ENCODE results near the gene DNM3. TPM values are rescaled to one million over a fixed set of nuclear protein-coding genes. Genes with fewer than 3 reads are reported as not detected.

The DNM3 gene
- total RNA-seq, 2 experiments from 2014 or later, result 1.7 to 2.2 TPM

DNA sequence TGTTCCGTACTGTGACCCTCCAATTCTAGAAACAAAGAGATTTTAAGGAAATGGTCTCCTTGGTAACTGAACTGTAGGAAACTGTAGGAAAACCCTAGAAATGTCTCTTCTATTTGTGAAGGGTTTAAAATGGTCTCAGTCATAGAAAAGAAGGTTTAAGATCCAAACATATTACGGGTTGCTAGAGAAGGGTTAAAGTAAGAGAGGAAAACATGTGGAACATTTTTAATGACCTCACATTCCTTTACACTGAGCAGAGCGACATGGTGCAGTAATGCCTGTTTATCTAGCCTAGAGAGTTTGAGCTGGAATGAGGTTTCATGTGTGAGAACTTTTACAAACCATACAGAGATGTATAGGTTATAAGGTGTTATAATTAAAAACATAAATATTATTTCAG, 542.2 kb downstream of the DNM3 start:
- no peak for ATAC-seq
- Mint-ChIP-seq H3K9me3 (ENCODE audit: low read depth) (no peaks in the 10 kb centered on the region), H3K27me3 (peaks cover 2% of the 10 kb centered on the region), H3K27ac (no peak overlapping the region), H3K4me1 (peaks cover 14% of the 10 kb centered on the region), H3K4me3 (no peak overlapping the region), H3K36me3 (peaks cover 2% of the 10 kb centered on the region)
- CTCF ChIA-PET, result interaction anchor here (1.3 kb wide), 1 partner anchor 12 kb away, joined by 3 read pairs; no protein-coding TSS in a partner anchor
- DNase-seq, result no peak

DNA sequence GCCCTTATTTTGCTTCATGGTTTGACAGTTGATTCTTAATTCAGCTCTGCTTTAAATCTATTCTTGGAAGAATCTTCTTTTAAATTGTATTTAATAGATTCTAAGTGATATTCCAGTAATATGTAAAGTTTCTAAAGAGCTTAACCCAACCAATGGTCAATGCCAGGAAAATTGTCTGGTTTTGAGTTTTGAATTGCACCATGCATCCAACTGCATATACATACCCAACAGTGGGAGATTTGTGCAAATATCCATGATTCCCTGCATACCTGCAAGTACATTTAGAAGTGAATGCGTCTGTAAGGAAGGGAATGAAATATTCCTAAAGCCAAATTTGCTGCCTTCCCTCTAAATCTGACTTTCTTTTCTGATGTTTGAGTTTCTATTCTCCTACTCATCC, 543.4 kb downstream of the DNM3 start:
- CTCF ChIA-PET, result interaction anchor here (1.3 kb wide), 1 partner anchor 11 kb away, joined by 3 read pairs; no protein-coding TSS in a partner anchor
- DNase-seq (no peak), ATAC-seq (no peak)
- Mint-ChIP-seq H3K27ac (no peak overlapping the region), H3K9me3 (ENCODE audit: low read depth) (no peaks in the 10 kb centered on the region), H3K4me3 (no peak overlapping the region), H3K36me3 (no peaks in the 10 kb centered on the region), H3K4me1 (peaks cover 14% of the 10 kb centered on the region), H3K27me3 (peaks cover 2% of the 10 kb centered on the region)

DNA sequence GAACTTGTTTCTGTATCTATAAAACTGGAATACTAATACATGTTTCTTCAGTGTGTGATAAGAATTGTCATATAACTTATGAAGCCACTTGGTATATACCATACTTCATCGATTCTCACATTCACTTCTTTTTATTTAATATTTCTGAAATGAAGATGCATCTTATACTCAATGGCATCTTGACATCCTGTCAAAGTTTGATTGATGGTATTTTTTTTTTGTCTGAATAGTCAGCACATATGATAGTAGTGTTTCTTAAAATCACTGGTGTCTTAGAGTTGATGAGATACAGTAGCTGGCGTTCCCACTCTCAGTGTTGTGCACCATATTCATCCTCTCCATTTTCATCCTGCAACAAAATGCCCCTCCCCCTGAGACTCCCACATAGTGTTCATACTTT, 544.7 kb downstream of the DNM3 start:
- Mint-ChIP-seq H3K36me3 (no peaks in the 10 kb centered on the region), H3K9me3 (ENCODE audit: low read depth) (no peaks in the 10 kb centered on the region)
- ATAC-seq, result no peak

DNA sequence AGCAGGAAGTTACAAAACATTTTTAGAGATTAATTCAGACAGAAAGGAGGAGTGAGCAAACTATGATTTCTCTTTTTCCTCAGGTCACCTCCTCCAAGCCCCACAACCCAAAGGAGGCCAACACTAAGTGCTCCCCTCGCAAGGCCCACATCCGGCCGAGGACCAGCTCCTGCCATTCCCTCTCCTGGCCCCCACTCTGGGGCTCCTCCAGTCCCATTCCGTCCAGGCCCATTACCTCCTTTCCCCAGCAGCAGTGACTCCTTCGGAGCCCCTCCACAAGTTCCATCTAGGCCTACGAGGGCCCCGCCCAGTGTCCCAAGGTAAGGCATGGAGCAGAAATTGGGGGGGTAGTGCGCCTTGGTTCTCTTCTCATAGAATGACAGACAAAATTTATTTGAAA, 547.2 kb downstream of the DNM3 start:
- Mint-ChIP-seq H3K36me3 (peaks cover 2% of the 10 kb centered on the region), H3K4me1 (peaks cover 3% of the 10 kb centered on the region), H3K9me3 (ENCODE audit: low read depth) (no peaks in the 10 kb centered on the region), H3K27me3 (peaks cover 18% of the 10 kb centered on the region), H3K4me3 (no peak overlapping the region), H3K27ac (no peak overlapping the region)
- DNase-seq (no peak), ATAC-seq (no peak)
- CTCF ChIA-PET, result no interaction called here

More for the DNA sequence above, 544.7 kb downstream of the DNM3 start:
- DNase-seq, result no peak
- H3K4me3 Mint-ChIP-seq, result no peak overlapping the region
- H3K27ac Mint-ChIP-seq, result no peak overlapping the region
- CTCF ChIA-PET, result no interaction called here
- peaks cover 4% of the 10 kb centered on the region for H3K4me1 Mint-ChIP-seq
- peaks cover 7% of the 10 kb centered on the region for H3K27me3 Mint-ChIP-seq

DNA sequence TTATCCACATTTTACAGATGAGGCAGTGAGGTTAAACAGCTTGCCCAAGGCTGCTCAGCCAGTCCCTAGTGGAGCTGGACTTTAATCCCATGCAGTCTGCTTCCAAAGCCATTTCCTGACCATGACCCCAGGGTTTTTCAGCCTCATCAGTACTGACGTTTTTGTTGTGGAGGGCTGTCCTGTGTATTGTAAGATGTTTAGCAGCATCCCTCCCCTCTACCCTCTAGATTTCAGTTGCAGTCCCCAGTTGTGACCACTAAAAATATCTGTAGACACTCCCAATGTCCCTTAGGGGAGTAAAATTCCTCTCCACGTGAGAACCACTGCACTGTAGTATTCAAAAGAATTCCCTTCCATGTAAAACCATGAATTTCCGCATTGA, 549.0 kb downstream of the DNM3 start:
- CTCF ChIA-PET, result no interaction called here
- Mint-ChIP-seq H3K4me3 (no peak overlapping the region), H3K27me3 (peaks cover 18% of the 10 kb centered on the region), H3K4me1 (peaks cover 17% of the 10 kb centered on the region), H3K9me3 (ENCODE audit: low read depth) (no peaks in the 10 kb centered on the region), H3K36me3 (peaks cover 4% of the 10 kb centered on the region), H3K27ac (no peak overlapping the region)
- DNase-seq, result no peak
- ATAC-seq, result no peak

DNA sequence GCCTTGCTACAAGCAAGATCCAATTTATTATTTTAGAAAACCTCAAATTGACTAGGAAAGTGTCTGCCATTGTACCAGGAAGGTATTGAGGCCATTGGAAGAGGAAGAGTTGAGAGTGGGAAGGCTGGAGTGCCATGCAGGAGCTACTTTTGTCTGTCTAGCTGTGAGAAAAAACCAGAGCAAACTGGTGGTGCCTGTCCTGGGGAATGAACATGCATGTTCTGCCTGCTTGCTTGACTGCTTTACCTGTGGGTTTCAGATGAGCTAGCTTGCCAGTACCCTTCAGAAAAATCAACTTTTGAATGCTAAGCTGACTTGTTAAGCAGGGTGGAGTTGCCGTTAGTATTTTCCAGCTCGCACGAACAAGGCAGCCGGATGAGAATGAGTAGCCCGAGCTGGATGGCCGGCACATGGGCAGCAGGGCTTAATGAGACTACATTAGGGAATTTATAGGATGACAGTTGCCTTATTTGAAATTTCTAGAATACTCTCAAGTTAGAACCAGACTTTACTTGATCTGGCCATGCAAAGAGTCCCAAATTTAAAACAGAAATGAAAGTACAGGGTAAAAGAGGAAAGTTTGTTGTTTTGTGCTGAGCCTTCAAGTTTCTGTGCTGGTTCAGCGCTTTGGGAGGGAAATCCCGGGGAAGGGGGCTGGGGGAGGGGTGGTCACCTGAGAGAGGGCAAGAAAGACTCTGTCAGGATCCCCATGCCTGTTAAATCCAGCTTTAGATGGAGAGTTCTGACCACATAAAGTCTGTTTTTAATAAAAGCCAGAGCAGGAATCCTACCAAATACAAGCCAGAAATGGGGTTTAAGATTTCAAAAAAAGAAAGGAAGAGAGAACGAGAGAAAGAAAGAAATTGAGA, 549.6 kb downstream of the DNM3 start:
- no peak for DNase-seq
- Mint-ChIP-seq H3K4me3 (no peak overlapping the region), H3K4me1 (peaks cover 21% of the 10 kb centered on the region), H3K9me3 (ENCODE audit: low read depth) (no peaks in the 10 kb centered on the region), H3K36me3 (peaks cover 4% of the 10 kb centered on the region), H3K27ac (no peak overlapping the region), H3K27me3 (peaks cover 18% of the 10 kb centered on the region)
- CTCF ChIA-PET, result no interaction called here
- ATAC-seq, result no peak

DNA sequence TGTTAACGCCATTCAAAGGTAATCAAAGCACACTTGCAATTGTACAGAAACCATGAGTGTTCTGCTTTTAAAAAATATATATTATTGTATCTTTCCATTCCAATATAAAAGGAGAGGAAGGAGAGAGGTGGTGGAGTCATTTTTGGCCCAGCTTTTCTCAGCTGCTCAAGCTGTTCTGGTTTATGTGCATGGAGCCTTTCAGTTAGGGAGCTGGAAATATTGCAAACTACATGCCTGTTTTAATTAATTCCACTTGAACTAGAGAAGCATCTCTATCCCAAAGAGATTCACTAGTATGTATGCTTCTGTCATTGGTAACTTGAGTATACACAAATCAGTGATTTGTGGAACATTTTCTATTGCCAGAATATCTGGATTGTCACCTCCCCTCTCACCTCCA, 550.7 kb downstream of the DNM3 start:
- DNase-seq (no peak), ATAC-seq (no peak)
- H3K4me1 Mint-ChIP-seq, result peaks cover 25% of the 10 kb centered on the region
- peaks cover 18% of the 10 kb centered on the region for H3K27me3 Mint-ChIP-seq
- H3K4me3 Mint-ChIP-seq, result no peak overlapping the region
- CTCF ChIA-PET, result no interaction called here
- no peaks in the 10 kb centered on the region for H3K9me3 Mint-ChIP-seq (ENCODE audit: low read depth)
- H3K36me3 Mint-ChIP-seq, result peaks cover 4% of the 10 kb centered on the region
- H3K27ac Mint-ChIP-seq, result no peak overlapping the region

DNA sequence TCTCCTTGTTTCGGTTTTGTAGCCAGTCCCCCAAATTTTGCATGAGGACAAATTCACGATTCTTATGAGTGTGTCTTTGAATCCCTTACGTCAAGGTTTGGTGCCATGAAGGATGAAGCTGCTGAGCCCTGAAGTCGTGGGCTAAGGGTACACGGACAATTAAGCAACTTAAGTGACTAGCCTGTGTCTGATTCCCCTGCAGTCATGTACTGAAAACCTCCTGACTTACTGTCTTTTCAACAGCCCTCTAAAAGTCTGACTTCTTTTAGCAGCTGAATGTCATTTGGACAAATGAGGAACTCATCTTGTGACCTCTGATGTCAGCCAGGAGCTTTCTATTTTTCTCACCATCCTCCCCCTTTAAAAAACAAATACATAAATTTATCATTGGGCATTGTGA, 552.1 kb downstream of the DNM3 start:
- CTCF ChIA-PET, result interaction anchor here (1.6 kb wide), 1 partner anchor 13 kb away, joined by 4 read pairs; no protein-coding TSS in a partner anchor
- H3K9me3 Mint-ChIP-seq (ENCODE audit: low read depth), result no peaks in the 10 kb centered on the region
- H3K36me3 Mint-ChIP-seq, result peaks cover 4% of the 10 kb centered on the region
- H3K27me3 Mint-ChIP-seq, result peaks cover 18% of the 10 kb centered on the region
- H3K4me3 Mint-ChIP-seq, result no peak overlapping the region
- ATAC-seq, result no peak
- DNase-seq, result no peak
- H3K4me1 Mint-ChIP-seq, result peaks cover 33% of the 10 kb centered on the region
- no peak overlapping the region for H3K27ac Mint-ChIP-seq

DNA sequence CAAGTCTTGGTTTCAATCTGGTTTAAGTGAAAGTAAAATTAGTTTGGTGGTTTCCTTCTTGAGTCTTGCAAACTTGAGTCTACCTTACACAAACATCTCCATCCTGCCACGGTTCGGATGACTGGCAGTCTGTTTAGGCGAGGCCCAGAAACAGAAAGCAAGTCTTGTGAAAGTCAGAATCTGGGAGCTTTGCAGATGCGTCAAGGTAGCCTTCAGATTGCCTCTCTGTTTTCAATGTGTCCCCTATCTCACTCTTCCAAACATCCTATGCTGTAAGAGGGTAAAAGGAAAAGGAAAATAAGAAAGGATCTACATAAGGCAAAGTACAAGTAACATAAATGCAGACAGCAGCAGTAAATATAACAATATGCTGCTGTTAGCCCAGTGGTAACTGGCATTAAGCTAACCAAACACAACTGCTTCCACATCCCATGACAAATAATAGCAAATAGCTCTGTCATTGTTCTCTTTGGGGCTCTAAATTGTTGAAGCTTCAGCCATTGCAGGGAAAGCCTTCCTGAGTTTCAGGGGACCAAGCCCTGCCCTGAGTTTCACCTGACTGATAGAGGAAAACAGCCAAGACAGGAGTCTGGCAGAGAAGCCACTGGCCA, 552.9 kb downstream of the DNM3 start:
- peak overlapping the region; percentile 36 for H3K4me3 Mint-ChIP-seq
- CTCF ChIA-PET, result interaction anchor here (0.6 to 2.9 kb wide), 16 partner anchors 10 to 408 kb away, joined by 3 to 11 read pairs (median 4); partner anchors contain the start of gene PIGC
- ATAC-seq (peak; percentile 98), DNase-seq (peak; percentile 88)
- H3K27me3 Mint-ChIP-seq, result peaks cover 18% of the 10 kb centered on the region
- peak overlapping the region; percentile 83 for H3K27ac Mint-ChIP-seq
- peaks cover 4% of the 10 kb centered on the region for H3K36me3 Mint-ChIP-seq
- H3K4me1 Mint-ChIP-seq, result peaks cover 42% of the 10 kb centered on the region
- H3K9me3 Mint-ChIP-seq (ENCODE audit: low read depth), result no peaks in the 10 kb centered on the region

DNA sequence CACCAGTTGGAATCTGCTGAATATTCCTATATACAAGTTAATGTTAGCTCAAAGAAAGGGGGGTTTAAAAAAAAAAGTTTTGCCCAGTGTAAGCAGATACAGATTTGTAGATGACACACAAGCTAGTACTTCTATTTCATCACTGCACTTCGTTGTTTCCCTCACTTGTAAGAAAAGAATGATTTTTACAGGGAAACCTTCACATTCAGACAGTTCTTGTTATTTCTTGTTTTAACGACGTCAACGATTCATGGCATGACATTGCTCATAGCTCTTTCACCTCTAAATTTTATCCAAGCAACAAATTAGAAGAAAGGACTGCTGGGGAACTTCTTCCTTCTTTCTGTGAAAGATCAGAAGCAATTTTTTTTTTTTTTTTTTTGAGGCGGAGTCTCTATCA, 553.5 kb downstream of the DNM3 start:
- peak overlapping the region; percentile 83 for H3K27ac Mint-ChIP-seq
- CTCF ChIA-PET, result interaction anchor here (0.6 to 2.9 kb wide), 17 partner anchors 9 to 409 kb away, joined by 3 to 11 read pairs (median 4); partner anchors contain the start of gene PIGC
- DNase-seq (no peak), ATAC-seq (no peak)
- peak overlapping the region; percentile 31 for H3K4me3 Mint-ChIP-seq
- peaks cover 47% of the 10 kb centered on the region for H3K4me1 Mint-ChIP-seq
- peaks cover 4% of the 10 kb centered on the region for H3K36me3 Mint-ChIP-seq
- H3K9me3 Mint-ChIP-seq (ENCODE audit: low read depth), result no peaks in the 10 kb centered on the region
- H3K27me3 Mint-ChIP-seq, result peaks cover 18% of the 10 kb centered on the region

DNA sequence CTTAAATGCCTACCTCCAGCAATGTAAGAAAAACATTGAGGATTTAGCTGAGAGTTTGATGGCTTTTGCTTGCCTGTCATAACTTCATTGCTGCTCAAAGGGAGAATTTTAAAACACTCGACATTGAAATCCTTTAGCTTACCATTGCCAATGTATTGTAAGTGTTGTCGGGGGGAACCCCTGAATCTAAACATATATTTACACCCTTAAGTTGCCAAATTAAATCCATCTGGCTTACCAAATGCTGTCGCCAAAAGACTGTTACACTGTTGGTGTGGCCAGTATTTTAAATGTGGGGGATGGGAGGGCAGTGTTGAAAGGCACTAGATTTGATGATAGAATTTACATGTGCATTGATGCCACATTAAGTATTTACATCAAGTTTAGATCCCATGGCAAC, 554.3 kb downstream of the DNM3 start:
- Mint-ChIP-seq H3K27ac (no peak overlapping the region), H3K27me3 (peaks cover 18% of the 10 kb centered on the region), H3K4me3 (no peak overlapping the region), H3K36me3 (peaks cover 4% of the 10 kb centered on the region), H3K4me1 (peaks cover 54% of the 10 kb centered on the region), H3K9me3 (ENCODE audit: low read depth) (no peaks in the 10 kb centered on the region)
- DNase-seq, result no peak
- CTCF ChIA-PET, result interaction anchor here (1.0 to 2.9 kb wide), 6 partner anchors 11 to 393 kb away, joined by 3 to 11 read pairs (median 4); partner anchors contain the start of gene PIGC
- no peak for ATAC-seq

DNA sequence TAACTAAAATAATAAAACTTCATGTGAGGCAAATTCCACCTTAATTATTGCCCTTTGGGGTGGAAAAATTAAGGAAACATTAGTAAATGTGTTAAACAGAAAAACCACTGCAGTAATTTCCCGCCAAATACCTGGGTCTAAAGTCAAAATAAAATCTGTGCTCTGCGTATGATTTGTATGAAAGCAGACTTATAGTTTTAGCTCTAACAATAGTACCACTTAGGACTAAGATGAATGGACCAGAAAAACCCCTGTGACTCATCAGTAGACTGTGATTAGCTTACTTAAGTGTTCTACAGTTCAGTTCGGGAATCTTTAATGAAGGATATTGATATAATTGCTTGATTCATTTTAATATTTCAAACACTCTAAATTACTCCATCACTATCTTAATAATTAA, 555.9 kb downstream of the DNM3 start:
- no peak overlapping the region for H3K27ac Mint-ChIP-seq
- peaks cover 12% of the 10 kb centered on the region for H3K27me3 Mint-ChIP-seq
- peaks cover 57% of the 10 kb centered on the region for H3K4me1 Mint-ChIP-seq
- H3K4me3 Mint-ChIP-seq, result no peak overlapping the region
- H3K36me3 Mint-ChIP-seq, result peaks cover 4% of the 10 kb centered on the region
- no peak for DNase-seq
- ATAC-seq, result no peak
- CTCF ChIA-PET, result no interaction called here
- no peaks in the 10 kb centered on the region for H3K9me3 Mint-ChIP-seq (ENCODE audit: low read depth)

DNA sequence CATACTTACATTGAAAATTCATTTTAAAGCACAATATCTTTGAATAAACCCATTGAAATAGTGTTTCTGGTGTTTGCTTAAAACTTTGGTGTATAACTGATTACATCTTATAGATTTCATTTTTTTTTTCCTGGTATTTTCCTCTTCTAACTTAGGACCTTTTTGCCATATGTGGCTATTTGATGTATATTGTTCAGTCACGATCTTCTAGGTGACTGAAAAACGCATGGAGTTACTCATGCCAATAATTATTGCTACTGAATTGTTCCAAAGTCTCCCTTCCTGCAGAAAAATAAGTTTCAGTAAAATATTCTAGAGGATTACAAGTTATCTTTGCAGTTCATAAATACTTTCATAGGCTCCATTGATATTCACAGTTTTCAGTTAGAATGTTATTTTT, 556.3 kb downstream of the DNM3 start:
- Mint-ChIP-seq H3K27ac (no peak overlapping the region), H3K4me1 (peaks cover 57% of the 10 kb centered on the region), H3K9me3 (ENCODE audit: low read depth) (no peaks in the 10 kb centered on the region), H3K4me3 (no peak overlapping the region), H3K27me3 (peaks cover 8% of the 10 kb centered on the region), H3K36me3 (peaks cover 4% of the 10 kb centered on the region)
- DNase-seq (no peak), ATAC-seq (no peak)
- CTCF ChIA-PET, result interaction anchor here (1.2 kb wide), 1 partner anchor 59 kb away, joined by 3 read pairs; no protein-coding TSS in a partner anchor

Measured in activated CD8-positive, alpha-beta memory T cell treated with anti-CD3 and anti-CD28 coated beads, Interleukin-2, amount 10 ng/mL, durations not matched to agents 7 days and 5 days (primary cell).